Suppressor macrophage treated with lipopolysaccharide for 4 hours (primary cell): ENCODE data around the gene CTNND2.
"Not testable (repeated sequence)": the region's sequence is repeated elsewhere in the genome, so short reads cannot be mapped to it uniquely, and the experiment has no call there.

Experiments
- DNase-seq: peaks from one replicate; pipeline ENCODE4 v3.0.0-alpha.2; 2020

The CTNND2 gene

GRCh38 chr5:11857391-11857790 lies 46.9 kb downstream of the CTNND2 start:
- no peak for DNase-seq

DNA sequence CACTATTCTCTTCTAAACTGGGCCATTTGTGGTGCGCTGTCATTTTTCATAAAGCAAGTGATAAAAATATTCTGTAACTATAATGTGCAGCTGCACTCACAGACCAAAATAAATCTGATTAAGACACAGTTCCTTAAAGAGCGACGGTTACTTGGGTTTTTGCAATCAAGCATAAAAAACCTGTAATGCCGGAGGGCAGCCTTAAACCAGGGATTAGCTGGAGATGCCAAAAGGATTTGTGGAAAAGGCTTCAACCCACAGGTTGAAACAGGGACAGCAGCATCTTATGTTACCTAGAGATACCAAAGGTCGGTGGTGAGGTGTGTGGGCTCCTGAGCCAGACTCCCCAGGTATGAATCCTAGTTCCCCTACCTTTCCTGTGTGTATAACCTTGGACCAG lies 49.3 kb downstream of the CTNND2 start:
- DNase-seq, result no peak

DNA sequence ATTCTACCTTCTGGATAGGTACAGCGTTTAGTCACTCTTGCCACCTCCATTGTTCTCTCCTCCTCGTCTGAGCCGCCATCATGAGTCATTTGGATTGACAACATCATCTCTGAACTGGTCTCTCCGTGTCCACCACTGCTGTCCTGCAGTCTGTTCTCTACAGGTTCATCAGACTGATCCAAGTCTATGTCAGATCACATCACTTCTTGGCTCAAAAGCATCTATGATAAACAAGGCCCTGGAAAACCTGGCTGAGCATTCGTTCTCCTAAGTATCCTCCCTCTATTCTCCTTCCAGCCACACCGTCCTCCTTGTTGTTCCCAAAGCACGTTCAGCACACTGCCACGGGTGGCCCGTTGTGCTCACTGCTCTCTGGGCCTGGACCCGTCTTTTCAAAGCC lies 50.5 kb downstream of the CTNND2 start:
- no peak for DNase-seq

- DNase-seq, result no peak
These were observed 51.1 kb downstream of the CTNND2 start for GRCh38 chr5:11853140-11853539.

GRCh38 chr5:11852717-11853087 lies 51.5 kb downstream of the CTNND2 start:
- no peak for DNase-seq

- no peak for DNase-seq
These were observed 52.1 kb downstream of the CTNND2 start for GRCh38 chr5:11851965-11852716.

- DNase-seq, result no peak
These were observed 52.8 kb downstream of the CTNND2 start for GRCh38 chr5:11851416-11851815.

GRCh38 chr5:11828566-11828965 lies 75.7 kb downstream of the CTNND2 start:
- DNase-seq, result not testable (repeated sequence)

DNA sequence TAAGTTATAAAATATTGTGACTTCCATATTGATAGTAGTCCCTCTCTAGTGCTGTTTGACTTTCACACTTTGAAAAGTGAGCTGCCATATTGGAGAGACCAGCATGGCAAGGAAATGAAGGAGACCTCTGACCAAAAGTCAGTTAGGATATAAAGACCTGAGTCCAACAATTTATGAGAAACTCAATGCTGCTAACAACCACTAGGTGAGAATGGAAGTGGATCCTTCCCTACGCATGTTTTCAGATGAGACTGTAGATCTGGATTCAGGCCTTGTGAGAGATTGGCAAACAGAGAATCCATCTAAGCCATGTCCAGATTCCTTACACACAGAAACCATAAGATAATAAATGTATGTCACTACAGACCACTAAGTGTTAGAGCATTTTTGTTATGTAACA lies 81.6 kb downstream of the CTNND2 start:
- no peak for DNase-seq

- no peak for DNase-seq
These were observed 88.3 kb downstream of the CTNND2 start for GRCh38 chr5:11815916-11816315.

GRCh38 chr5:11815481-11815880 lies 88.8 kb downstream of the CTNND2 start:
- no peak for DNase-seq

DNA sequence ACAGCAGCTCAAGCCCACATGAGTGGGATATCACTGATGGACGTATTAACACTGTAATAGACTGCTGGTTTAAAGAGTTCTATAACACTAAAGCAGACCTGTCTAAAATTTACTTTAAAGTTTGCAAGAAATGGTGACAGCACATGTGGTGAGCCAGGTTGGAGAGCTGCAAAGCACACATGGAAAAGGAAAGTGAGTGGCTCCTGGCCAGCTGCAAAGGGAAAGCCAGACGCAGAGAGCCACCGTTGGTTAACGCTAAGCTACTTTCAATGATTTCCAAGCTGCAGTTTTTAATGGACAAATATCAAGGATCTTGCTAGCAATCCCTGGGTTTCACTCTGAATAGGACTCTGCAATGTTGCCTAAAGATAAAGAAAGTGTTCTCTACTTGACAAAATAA lies 89.9 kb downstream of the CTNND2 start:
- no peak for DNase-seq

GRCh38 chr5:11809407-11809806 lies 94.8 kb downstream of the CTNND2 start:
- no peak for DNase-seq

DNA sequence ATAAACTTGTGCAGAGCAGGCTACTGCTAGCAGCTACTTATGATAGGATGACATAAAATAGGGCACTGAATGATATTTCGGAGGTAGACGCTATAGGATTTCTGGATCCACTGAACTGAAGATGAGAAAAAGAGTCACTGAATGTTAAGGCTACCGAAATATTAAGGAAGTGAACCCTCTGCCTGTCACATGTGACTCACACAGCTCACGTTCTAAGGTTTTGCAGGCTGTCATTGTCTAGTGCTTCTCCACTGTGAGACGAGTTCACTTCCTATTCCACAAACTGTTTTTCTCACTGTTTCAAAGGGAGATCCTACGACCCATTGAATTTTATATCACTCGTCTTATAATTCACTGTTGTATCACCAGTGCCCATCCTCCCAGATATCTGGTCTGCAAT lies 100.8 kb downstream of the CTNND2 start:
- DNase-seq, result peak; percentile 1

GRCh38 chr5:11801061-11801460 lies 103.2 kb downstream of the CTNND2 start:
- no peak for DNase-seq

DNA sequence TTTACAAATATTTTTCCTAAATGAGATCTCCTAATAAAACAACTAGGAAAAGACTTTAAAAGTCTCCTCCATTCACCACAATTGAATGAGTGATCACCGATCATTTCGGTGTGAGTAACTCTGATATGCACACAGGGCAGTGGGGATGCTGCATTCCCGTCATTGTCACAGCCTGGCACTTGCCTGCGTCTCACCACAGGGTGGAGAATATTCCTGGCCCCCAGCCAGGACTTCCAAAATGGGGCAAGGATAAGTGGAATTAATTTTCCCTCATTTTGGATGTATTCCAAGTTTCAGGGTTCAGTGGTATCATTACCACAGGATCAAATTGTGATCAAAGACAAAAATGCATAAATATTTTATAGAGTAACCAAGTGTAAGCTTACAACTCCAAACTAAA lies 107.1 kb downstream of the CTNND2 start:
- no peak for DNase-seq

DNA sequence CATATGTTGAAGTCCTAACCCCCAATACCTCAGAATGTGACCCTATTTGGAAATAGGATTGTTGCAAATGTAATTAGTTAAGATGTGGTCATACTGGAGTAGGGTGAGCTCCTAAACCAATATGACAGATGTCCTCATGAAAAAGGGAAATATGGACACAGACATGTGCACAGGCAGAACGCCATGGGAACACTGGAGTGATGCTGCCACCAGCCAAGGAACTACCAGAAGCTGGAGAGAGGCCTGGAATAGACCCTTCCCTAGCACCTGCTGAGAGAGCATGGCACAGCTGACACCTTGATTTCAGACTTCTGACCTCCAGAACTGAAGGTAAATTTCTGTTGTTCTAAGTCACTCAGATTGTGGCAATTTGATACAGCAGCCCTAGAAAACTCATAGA lies 110.8 kb downstream of the CTNND2 start:
- DNase-seq, result no peak

DNA sequence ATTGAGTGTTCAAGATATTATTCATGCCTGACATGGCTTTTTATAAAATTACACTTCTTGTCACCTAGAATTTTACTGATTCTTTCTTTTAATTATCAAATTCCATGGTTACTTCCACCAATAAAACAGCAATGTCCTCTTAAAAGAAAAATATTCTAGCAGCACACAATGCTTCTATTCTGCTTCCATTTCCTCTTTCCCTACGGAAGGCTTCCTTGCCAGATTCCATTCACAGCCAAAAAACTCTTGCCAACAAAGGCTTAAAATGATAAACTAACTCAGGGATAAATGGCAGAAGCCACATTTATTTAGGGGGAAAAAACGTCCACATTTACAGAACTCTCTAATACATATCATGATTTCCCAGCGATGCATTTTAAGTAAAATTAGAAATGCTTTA lies 111.6 kb downstream of the CTNND2 start:
- no peak for DNase-seq

- no peak for DNase-seq
These were observed 112.5 kb downstream of the CTNND2 start for GRCh38 chr5:11791792-11792191.

- DNase-seq, result no peak
These were observed 114.0 kb downstream of the CTNND2 start for GRCh38 chr5:11790201-11790600.

- DNase-seq, result no peak
These were observed 118.4 kb downstream of the CTNND2 start for GRCh38 chr5:11785771-11786352.

GRCh38 chr5:11780641-11781345 lies 123.5 kb downstream of the CTNND2 start:
- DNase-seq, result no peak

DNA sequence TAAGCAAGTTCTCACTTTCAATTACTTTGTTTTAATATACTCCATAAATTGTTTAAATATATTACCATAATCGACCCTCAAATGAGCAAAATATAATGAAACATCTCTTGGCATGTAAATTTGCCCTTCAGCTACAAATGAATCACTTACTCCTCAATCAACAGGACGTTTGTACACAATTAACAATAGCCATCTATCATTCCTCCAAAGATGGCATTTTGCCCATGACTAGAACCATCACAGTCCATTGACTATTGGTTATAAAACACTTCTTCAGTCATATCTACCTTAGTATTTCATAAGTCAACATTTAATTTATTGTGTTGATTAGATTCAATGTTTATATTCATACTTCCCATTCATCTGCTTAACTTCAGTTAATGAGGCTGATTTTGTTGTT lies 127.2 kb downstream of the CTNND2 start:
- no peak for DNase-seq

DNA sequence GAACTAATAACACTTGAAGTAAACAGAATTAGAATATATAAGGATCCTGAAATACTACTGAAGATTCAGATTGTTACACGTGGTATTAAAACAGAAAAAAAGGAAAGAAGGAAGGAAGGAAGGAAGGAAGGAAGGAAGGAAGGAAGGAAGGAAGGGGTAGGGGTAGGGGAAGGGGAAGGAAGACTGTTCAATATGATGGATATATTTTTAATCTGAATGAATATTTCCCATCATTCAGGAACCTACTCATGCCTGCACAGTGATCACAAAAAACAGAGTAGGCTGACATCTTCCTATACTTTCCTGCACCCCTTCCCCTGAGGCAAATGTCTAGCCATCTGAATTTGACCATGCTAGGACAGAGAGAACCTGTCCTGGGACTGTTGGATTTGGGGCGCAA lies 133.9 kb downstream of the CTNND2 start:
- no peak for DNase-seq
